ENCODE results near the gene LRRC45. TPM values are rescaled to one million over a fixed set of nuclear protein-coding genes. Genes with fewer than 3 reads are reported as not detected.

The LRRC45 gene
- polyA plus RNA-seq, 1 donor (not counting 4 experiments of a cell fraction or from before 2014, with no cell fraction given), result 2.5 TPM

DNA sequence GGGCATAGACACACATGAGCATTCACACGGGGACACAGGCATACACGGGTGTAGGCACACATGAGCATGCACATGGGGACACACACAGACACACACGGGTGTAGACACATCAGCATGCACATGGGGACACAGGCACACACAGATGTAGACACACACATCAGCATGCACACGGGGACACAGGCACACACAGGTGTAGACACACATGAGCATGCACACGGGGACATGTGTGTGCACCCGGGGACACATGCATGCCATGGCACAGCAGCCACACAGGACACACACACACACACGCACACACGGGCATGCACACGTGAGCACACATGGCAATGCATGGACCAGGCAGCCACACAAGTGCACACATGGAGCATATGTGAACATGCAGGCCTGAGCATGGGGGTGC lies 19.5 kb downstream of the LRRC45 start:
- no peak for DNase-seq (ENCODE audit: low read depth, low spot score)

DNA sequence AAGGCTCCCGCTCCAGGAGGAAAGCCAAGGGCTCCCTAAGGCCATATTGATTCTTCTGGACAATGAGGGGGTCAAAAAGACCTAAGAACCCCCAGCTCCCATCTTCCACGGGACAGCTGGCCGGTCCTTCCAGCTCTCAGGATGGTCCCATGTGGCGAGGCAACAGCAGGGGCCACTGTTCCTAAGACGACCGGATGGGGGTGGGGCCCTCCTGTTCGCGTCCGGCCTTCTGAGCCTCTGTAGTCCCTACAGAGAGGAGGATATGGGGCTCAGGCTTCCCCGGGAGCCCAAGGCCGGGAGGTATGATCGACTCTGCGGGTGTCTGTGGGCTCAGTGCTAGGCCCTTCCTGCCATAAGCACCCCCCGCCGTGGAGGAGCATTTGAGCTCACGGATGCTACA lies 20.4 kb downstream of the LRRC45 start:
- dilution Hi-C loops (cut with MboI; ENCODE audit: extremely low pct_ligation_motif_present, low sequenced_read_pairs), result no loop called here
- Histone ChIP-seq H3K27ac (ENCODE audit: control insufficient read depth, insufficient read depth, low read length) (no peak overlapping the region), H4K20me1 (ENCODE audit: control insufficient read depth, extremely low read depth, insufficient read depth, low read length) (no peaks in the 10 kb centered on the region), H2AFZ (ENCODE audit: control insufficient read depth, low read length) (no peak overlapping the region), H3K79me2 (ENCODE audit: control insufficient read depth, insufficient read depth, low read length) (no peaks in the 10 kb centered on the region), H3K4me2 (ENCODE audit: control insufficient read depth, extremely low read depth, insufficient read depth, low read depth, low read length) (no peak overlapping the region), H3K36me3 (ENCODE audit: control insufficient read depth in 2 of 2, extremely low read depth in 1 of 2, insufficient read depth in 2 of 2, low read length in 2 of 2) (peaks cover 4% of the 10 kb centered on the region in 2 experiments), H3K27me3 (ENCODE audit: control insufficient read depth, extremely low read depth, insufficient read depth, low read length) (no peaks in the 10 kb centered on the region), H3K4me1 (ENCODE audit: control insufficient read depth, extremely low read depth, insufficient read depth, low read length) (no peaks in the 10 kb centered on the region), H3K4me3 (ENCODE audit: control insufficient read depth in 2 of 3, extremely low read depth in 1 of 3, insufficient read depth in 2 of 3, low read depth in 1 of 3, low read length in 3 of 3) (no peak overlapping the region), H3K9me1 (ENCODE audit: control insufficient read depth, extremely low read depth, insufficient read depth, low read length) (no peaks in the 10 kb centered on the region), H3K9ac (ENCODE audit: control insufficient read depth, extremely low read depth, insufficient read depth, low read length) (no peak overlapping the region), H3K9me3 (ENCODE audit: control insufficient read depth, low read depth, low read length) (no peaks in the 10 kb centered on the region)
- TF ChIP-seq EZH2 (IDR thresholded peaks at IDR 0.05; ENCODE audit: low read length), result no peak
- TF ChIP-seq, protein P1, sequence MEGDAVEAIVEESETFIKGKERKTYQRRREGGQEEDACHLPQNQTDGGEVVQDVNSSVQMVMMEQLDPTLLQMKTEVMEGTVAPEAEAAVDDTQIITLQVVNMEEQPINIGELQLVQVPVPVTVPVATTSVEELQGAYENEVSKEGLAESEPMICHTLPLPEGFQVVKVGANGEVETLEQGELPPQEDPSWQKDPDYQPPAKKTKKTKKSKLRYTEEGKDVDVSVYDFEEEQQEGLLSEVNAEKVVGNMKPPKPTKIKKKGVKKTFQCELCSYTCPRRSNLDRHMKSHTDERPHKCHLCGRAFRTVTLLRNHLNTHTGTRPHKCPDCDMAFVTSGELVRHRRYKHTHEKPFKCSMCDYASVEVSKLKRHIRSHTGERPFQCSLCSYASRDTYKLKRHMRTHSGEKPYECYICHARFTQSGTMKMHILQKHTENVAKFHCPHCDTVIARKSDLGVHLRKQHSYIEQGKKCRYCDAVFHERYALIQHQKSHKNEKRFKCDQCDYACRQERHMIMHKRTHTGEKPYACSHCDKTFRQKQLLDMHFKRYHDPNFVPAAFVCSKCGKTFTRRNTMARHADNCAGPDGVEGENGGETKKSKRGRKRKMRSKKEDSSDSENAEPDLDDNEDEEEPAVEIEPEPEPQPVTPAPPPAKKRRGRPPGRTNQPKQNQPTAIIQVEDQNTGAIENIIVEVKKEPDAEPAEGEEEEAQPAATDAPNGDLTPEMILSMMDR (optimal IDR thresholded peaks at IDR 0.05 in 1 of 3, IDR thresholded peaks at IDR 0.05 in 1 of 3, conservative IDR thresholded peaks at IDR 0.05 in 1 of 3; ENCODE audit: extremely low read depth in 1 of 3, insufficient read depth in 2 of 3, low read length in 3 of 3), result no peak
- no peak for FAIRE-seq
- no peak for DNase-seq (ENCODE audit: low read depth, low spot score)

More for the DNA sequence above, 19.5 kb downstream of the LRRC45 start:
- Histone ChIP-seq H3K27me3 (ENCODE audit: control insufficient read depth, extremely low read depth, insufficient read depth, low read length) (no peaks in the 10 kb centered on the region), H3K27ac (ENCODE audit: control insufficient read depth, insufficient read depth, low read length) (no peak overlapping the region), H3K9ac (ENCODE audit: control insufficient read depth, extremely low read depth, insufficient read depth, low read length) (no peak overlapping the region), H3K79me2 (ENCODE audit: control insufficient read depth, insufficient read depth, low read length) (no peaks in the 10 kb centered on the region), H4K20me1 (ENCODE audit: control insufficient read depth, extremely low read depth, insufficient read depth, low read length) (no peaks in the 10 kb centered on the region), H3K9me3 (ENCODE audit: control insufficient read depth, low read depth, low read length) (no peaks in the 10 kb centered on the region), H3K4me3 (ENCODE audit: control insufficient read depth in 2 of 3, extremely low read depth in 1 of 3, insufficient read depth in 2 of 3, low read depth in 1 of 3, low read length in 3 of 3) (no peak overlapping the region), H3K36me3 (ENCODE audit: control insufficient read depth in 2 of 2, extremely low read depth in 1 of 2, insufficient read depth in 2 of 2, low read length in 2 of 2) (peaks cover 0 to 1% of the 10 kb centered on the region in 2 experiments), H3K4me1 (ENCODE audit: control insufficient read depth, extremely low read depth, insufficient read depth, low read length) (peaks cover 4% of the 10 kb centered on the region), H3K9me1 (ENCODE audit: control insufficient read depth, extremely low read depth, insufficient read depth, low read length) (no peaks in the 10 kb centered on the region), H2AFZ (ENCODE audit: control insufficient read depth, low read length) (no peak overlapping the region), H3K4me2 (ENCODE audit: control insufficient read depth, extremely low read depth, insufficient read depth, low read depth, low read length) (no peak overlapping the region)
- FAIRE-seq, result no peak
- dilution Hi-C loops (cut with MboI; ENCODE audit: extremely low pct_ligation_motif_present, low sequenced_read_pairs), result no loop called here
- TF ChIP-seq EZH2 (IDR thresholded peaks at IDR 0.05; ENCODE audit: low read length), result no peak
- TF ChIP-seq, protein P1 (optimal IDR thresholded peaks at IDR 0.05 in 1 of 3, IDR thresholded peaks at IDR 0.05 in 1 of 3, conservative IDR thresholded peaks at IDR 0.05 in 1 of 3; ENCODE audit: extremely low read depth in 1 of 3, insufficient read depth in 2 of 3, low read length in 3 of 3), result no peak
